GM18511 (cell line): ENCODE results near the gene WWTR1.
A peak's percentile ranks its signal among the peaks of the same experiment; 100 is the strongest.

Experiments
- ATAC-seq: cut with Tn5 transposase; IDR thresholded peaks from one replicate; pipeline ENCODE4 v1.9.1; 2021; ENCODE audit warnings: mild to moderate bottlenecking, moderate library complexity; ENCODE audit not compliant: unreplicated experiment

WWTR1 gene

DNA sequence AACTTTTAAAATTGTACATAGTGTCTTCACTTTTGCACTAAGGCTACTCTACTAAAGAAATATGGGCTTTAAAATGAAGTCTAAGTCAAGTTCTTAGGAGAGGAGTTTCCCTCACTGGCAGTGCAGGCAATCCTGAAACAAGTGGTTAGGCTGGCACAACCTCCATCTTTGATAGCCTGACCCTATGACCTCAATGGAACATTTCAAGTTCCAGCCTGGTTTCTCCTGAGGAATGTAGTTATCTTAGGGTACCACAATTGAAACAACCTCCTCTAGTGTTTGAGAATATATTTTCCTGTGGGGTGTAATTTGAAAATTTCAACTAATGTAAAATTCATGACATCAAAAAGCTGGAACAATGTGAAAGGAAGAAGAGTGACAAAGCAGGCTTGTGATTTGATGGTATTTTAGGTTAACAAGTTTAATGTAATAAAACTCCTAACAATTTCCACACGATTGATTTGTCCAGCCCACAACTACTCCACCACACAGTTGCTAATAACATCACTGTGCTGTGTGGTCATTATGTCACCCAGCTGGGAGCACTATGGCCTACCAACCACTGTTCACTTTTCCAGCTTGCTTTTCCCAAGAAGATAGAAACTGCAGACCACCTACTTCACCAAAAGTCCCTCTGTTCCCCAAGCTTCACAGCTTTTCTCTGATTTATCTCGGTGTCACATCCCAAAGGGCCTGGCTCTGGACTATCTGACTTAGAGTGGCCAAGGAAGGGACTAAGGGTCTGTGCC is 1.8 kb downstream of the WWTR1 start:
- ATAC-seq: no peak

DNA sequence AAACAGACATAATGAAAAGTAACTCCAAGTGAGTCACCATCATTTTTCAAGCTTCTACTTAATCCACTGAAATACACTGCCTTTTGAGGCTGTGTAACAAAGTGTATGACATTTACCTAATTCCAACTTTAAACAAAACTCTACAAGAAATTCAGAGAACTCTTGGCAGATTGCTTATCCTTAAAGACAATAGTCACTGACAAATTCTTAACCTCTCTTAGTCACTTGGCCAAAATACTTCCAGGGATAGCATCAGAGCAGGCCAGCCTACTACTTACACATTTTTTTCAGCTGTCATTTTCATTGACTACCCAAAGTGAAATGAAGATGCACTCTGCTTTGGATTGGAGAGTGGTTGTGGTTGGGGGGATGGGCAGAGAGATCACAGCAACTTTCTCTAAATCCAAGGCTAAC is 3.6 kb downstream of the WWTR1 start:
- ATAC-seq: no peak

DNA sequence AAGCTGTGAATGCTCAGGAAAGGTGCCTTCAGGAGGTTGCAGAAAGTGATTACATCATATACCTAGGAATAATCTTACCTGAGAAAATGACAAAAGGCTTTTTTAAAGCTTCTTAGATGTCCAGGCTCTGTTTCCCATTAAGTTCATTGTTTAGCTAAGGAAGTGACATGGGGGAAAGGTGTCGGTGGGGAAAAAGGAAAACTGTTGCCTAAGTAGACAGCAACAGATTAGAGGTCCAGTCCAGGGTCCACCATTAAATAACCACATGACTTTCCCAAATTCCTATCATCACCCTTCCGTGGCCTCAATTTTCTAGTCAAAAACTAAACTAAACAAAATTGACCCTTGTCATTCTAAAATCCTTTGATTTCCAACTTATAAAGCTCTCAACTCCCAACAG is 4.3 kb downstream of the WWTR1 start:
- no peak for ATAC-seq

DNA sequence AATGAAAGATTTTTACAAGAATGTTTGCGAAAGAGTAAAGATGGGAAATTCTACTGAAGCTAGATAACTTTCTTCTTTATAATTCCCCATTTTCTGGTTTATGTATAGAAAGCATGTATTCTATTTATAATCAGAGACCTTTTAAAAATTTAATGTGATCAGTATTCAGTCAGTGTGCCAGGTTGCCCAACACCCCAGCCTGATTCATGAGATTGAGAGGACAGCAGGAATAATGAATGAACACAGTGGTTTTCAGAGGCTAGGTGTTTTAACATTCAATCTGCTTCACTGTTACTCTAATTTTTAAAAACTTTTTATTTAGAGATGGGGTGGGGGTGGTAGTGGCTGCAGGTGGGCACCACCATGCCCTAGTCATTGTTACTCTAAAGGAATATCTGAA is 4.7 kb downstream of the WWTR1 start:
- ATAC-seq: no peak

DNA sequence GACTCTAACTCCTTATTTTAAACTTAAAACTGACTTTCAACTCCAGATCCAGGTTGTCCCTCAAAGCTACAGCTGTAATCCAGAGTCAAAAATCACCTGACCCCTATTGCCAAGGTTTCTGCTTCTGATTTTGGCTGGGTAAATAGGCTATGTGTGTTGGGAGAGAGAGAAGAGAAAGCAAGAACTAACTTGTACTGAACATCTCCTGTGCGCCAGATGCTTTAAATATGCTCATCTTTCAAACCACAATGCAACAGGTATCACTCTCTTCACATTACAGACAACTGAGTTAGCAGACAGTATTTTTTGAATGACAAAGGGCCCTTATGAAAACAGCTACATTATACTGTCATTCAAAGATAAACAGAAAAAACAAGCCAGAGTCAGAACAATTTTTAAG is 7.0 kb downstream of the WWTR1 start:
- ATAC-seq: no peak

DNA sequence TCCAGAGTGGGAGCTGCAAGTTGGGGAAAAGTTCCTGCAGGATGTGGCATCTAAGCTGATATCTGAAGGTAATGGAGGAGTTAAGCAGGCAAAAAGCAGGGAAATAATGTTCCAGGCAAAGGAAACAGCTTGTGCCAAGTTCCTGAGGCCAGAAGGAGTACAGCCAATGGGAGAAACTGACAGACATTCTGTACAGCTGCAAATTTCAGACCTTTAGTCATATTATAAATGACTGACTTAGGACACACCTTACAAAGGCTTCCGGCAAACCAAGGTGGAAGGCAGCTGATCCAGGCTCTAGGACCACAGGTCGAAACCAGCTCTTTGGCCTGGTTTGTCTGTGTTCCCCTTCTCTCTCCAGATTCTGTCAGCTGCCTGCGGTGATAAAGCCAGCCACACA is 9.3 kb downstream of the WWTR1 start:
- no peak for ATAC-seq

DNA sequence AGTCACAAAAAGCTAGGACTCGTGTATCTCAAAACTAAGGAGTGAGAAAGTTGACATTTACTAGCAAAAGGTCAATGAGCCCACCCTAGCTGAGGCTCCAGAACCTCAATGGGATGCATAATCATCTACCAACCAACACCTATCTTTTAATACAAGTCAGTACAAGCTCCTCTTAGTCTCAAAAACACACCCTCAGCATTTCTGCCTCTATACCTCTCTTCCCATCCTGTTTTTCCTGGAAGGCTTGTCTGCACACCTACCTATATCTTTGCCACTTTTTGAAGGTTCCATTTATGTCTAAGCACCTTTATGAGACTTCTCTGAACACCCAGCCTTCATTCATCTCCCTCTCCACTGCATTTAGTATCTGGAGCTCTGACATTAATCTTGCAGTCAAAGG is 10.0 kb downstream of the WWTR1 start:
- peak; percentile 33 for ATAC-seq

DNA sequence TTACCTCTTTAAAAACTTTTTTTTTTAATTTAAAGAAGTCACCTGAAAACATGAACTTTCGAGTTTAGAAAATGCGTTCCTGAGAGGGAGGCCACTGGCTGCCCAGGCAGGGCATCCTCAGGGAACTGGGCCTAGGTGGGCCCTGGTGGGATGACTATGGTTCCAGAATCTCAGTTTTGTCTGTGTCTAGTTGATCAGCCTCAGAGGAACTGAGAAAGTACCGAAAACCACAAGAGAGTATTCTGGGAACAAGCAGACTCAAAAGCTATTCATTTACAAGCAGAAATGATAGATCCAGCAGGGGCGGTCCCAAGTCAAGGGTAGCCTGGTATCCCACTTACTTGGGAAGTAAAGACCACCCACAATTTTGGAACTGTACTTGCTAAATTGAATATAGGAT is 10.5 kb downstream of the WWTR1 start:
- ATAC-seq: peak; percentile 94

DNA sequence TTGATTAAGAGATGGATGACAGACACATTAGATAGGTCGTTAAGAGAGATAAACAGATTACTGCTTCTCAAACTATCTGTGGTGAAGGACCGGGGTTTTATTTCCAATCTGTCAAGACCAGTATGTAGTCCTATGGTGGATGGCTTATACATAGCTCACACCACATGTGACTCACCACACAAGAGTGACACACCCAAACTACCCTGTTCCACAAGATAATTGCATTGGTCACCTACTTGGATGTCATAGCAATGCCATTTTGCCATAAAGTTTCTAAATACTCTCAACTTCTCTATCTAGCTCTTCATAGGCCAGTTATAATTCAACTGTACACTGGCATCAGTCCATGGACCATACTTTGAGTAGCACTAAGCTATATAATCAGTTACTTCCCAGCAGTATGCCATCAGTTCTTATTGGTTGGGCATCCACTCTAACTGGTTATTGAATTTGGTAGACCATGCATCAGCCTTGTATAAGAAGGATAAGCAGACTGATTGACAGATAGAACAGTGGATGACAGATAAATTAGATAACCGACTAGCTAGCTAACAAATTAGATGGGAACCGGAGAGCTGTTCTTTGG is 11.6 kb downstream of the WWTR1 start:
- no peak for ATAC-seq

DNA sequence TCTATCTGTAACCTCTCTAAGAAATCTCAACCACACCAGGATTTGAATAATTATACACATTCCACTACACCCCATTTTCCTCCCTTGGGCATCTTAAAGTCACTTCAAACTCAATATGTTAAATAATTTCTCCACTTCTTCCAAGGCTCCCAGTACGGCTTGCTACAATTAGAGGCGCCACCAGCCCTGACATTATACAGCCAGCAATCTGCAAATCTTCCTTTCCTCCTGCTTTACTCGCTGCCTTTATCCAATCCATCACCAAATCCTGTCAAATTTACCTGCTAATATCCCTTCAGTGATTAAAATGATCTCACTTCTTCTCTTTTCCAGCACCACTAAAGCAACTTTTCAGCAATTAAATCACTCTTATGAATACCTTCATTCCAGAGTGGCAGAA is 13.9 kb downstream of the WWTR1 start:
- no peak for ATAC-seq

DNA sequence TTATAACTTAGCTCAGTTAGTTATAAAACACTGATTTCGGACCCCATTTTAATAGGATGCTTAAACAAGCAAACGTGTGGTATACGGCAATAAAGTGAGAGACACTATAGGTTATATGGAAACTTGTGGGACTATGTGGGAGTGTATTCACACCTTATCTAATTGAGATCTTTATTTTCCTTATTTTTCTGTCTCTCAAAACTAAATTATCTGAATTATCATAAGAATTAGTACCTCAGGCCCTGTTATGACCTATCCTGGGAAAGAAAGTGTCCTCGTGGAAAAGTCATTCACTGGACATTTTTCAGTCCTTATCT is 14.4 kb downstream of the WWTR1 start:
- ATAC-seq: no peak

DNA sequence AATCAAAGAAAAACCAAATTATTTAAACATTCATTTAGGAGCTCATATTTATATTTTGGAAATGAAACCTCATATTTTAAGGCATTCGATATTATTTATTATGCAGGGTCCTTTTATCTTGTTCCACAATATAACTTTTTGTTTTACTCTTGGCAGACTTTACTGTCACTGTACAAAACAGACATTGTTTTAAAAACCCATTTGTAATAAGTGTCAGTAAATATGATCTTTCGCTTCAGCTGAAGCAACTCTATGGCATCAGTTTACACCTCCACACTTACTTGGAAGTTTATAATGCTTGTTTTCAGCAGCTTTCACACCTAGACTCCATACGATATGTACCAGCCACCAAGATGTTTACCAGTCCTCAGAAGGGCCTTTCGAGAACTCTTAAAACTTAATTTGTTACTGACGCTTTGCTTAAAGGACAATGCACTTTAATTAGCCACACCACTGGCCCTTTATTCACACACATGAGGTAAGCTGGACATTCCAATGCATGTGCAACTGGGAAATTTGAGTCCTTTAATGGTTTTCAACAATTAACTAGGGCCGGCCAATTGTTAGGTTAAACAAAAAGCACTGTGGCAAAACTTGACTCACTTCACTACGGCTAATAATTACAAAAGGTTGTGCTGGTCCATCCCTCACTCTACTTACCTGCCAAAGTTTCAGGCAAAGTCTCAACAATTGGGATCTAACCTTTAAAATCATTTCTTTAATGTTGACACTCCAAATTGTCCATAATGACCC is 16.7 kb downstream of the WWTR1 start:
- ATAC-seq: no peak

DNA sequence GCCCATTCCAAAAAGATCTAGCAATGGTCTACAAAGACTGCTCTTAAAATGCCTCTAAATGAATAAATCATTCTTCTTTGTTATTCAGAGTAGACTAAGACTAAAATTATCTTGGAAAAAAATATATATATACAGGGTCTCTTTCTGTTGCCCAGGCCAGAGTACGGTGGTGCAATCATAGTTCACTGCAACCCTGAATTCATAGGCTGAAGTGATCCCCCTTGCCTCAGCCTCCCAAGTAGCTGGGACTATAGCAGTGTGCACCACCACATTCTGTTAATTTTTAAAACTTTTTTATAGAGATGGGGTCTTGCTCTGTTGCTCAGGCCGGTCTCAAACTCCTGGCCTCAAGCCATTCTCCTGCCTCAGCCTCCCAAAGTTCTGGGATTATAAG is 18.7 kb downstream of the WWTR1 start:
- ATAC-seq: no peak

DNA sequence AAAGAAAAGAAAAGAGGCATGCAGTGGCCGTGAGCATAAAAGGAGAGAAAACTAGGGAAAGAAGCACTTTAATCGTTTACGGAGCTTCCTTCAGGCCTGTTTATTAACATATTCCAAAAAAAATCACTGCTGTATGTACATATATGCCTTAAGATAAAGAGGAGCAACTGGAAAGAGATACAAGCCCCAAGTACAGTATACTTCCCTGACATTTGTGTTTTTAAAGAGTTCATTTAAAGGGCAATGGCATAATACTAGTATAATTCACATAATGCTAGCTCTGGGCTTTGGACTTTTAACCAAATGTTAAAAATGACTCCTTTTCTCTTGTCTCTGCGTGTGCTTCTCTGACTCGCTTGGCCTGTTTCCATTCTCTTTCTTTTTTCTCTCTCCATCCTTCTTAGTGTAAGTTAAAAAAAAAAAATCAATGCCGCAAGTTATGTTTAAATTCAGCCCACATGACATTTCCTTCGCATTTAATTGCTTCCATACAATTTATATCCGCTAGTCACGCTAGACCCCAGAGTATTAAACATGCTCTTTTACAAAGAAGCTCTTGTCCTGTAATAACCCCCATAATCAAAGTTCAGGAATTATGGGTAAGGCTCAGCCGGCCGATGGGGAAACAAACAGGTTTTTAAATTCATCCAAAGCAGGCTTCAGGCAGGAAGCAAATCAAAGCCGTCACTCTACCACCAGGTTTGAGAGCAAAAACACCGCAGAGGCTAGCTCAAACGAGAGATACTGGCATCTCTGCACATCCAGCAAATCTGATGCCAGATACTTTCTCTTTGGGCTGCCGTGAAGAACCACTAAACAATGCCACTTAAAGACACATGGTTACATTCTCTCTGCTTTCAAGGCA is 19.4 kb downstream of the WWTR1 start:
- no peak for ATAC-seq

DNA sequence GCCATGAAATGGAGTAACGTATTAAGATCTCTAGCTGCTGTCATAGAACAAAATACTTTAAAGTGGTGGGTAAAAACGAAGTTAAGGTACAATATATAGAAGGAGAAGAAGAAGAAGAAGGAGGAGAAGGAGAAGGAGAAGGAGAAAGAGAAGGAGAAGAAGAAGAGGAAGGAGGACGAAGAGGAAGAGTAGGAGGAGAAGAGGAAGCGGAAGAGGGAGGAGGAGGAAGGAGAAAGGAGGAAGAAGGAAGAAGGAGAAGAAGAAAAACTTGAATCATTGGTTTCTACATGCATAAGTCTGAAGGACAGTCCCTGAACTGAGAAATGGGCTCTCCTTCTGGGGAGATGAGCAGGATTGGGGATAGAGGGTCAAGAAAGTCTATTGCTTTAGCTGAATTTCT is 22.4 kb downstream of the WWTR1 start:
- ATAC-seq: no peak

DNA sequence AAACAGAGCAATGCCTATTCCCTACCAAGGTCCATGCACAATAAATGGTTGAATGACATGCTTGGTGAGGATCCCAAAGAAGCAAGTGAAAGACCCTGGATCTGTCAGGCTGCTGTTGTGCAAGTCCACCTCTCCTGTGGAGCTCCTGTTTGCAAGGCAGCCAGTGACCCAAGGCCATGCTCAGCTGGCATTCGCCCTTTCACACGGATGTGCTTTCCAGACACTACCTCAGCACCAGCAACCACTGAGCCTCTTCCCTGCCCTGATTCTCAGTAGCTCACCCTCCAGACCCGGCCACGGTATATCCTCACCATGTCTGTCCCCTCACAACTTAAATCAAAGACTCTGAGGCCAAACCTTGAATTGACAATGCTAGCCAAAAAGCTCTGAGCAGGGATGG is 23.3 kb downstream of the WWTR1 start:
- ATAC-seq: no peak

DNA sequence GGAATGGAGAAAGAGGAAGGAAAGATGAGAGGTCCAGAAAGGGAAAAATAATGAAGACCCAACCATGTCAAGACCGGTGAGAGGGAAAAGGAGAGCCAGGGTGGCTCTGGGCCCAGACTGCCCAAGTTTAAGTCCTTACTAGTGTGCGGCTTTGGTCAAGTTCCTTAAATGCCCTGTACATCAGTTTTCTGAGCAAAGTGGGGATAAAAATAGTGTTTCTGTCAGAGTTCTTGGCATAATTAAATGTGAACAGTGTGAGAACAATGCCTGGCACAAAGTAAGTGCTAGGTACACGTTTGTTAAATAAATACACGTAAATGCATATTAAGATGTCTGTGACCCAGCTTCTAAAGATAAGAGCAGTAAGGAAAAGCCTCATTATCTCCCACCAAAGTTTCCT is 23.8 kb downstream of the WWTR1 start:
- ATAC-seq: no peak

DNA sequence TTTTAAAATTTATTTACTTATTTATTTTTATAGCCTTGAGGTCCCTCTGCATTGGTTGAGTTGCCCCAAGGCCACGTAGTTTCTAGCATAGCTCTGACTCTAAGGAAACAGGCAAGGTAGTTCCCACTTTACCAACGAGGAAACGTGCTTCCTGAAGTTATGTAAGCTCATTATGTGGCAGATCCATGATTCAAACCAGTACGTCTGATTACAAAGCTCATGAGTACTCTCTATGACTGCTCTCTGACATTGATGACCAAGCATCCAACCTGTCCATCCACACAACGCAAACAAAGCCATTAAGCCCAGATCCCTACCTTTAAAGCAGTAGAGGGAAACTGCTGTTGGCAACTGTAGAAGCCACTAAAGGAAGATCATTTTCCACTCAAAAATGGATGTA is 25.6 kb downstream of the WWTR1 start:
- no peak for ATAC-seq

DNA sequence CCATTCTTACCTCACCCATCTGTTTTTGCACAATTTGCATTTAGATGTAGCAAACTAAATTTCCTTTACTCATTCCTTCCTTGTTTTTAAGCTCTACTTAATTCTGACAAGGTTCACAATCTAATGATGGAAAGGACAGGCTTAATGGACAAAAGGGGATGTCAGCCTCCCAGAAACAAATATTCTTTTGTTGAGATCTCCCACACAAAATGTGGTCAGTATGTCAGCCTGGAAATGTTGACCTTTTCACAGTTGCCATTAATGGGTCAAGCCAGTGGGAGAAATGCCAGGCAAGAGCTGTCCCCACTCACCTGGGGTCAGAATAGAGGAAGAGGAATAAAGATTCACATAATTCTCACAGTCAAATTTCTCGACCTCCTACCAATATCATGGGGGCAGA is 27.0 kb downstream of the WWTR1 start:
- ATAC-seq: no peak

DNA sequence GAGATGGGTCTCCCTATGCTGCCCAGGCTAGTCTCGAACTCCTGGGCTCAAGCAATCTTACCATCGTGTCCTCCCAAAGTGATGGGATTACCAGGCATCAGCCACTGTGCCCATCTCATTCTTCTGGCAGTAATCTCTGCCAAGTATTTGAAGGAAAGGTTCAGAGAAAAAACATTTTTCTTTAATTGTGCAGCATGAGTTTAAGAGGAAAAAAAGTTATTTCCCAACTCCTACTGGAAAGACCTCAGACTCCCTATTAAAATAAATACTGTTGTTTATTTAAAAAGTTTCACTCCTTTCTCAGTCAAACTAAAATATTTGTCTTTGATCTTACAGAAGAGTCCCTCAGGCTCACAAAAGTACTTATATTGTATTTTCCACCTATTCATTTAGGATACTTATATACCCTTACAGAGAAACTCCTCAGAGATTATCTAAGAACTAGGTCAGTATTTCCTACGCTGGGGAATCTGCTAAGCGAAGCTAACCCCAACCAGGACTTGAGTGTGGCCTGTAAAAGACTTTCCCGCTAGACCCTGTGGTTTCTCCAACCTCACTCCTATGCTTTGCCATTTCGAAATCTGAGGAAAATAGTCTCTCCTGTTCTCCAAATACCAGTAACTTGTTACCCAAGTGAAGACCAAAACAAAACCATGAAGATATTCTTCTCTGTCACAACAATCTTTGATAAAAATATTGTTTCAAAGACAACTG is 28.7 kb downstream of the WWTR1 start:
- ATAC-seq: no peak

DNA sequence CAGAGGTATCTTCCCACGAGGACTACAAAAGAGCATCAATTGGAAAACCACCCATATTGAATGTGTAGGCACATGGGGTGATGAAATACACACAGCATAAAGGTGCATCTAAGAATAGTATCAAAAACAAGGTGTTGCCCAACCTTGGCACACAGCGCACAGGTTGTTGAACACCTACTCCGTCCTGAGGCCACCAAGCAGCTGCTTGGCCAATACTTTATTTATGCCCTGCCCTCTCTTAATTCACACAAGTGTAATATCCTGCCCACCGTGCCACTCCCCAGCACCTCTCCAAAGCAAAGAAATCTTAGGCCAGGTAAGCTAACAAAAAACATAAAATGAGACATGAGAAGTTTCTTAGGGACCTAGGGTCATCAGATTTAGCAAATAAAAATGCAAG is 31.2 kb downstream of the WWTR1 start:
- no peak for ATAC-seq
